GM23338 (cell line): ENCODE results near the gene TMEM127. TPM values are rescaled to one million over a fixed set of nuclear protein-coding genes. Genes with fewer than 3 reads are reported as not detected.

Experiments
- ATAC-seq: fragments of 200-7000 bp; cut with Tn5 transposase; 3 replicates; pipeline ENCODE4 v1.9.1; 2020
- DNase-seq: peaks from one replicate; pipeline ENCODE4 v3.0.0-alpha.2; 2015; ENCODE audit warnings: low spot score
- H2AFZ ChIP-seq: fragments of 200-600 bp; sonication (generic); 2 replicates; pipeline ENCODE4 v1.8.0; 2016; ENCODE audit warnings: antibody characterized with exemption, mild to moderate bottlenecking, moderate library complexity
- H3F3A ChIP-seq: fragments of 200-600 bp; sonication (generic); replicated peaks from 2 replicates; pipeline ENCODE4 v1.8.0; 2017; ENCODE audit warnings: antibody characterized with exemption, mixed run types, low read depth
- H3K27ac ChIP-seq: fragments of 200-600 bp; sonication (generic); 2 replicates; pipeline ENCODE4 v1.6.1; 2016; ENCODE audit warnings: low read depth
- H3K27me3 ChIP-seq: fragments of 200-600 bp; sonication (generic); 2 replicates; pipeline ENCODE4 v1.8.0; 2016; ENCODE audit warnings: mild to moderate bottlenecking, mixed run types, moderate library complexity; ENCODE audit not compliant: insufficient read depth
- H3K36me3 ChIP-seq: fragments of 200-600 bp; sonication (generic); 2 replicates; pipeline ENCODE4 v1.8.0; 2016; ENCODE audit warnings: mild to moderate bottlenecking; ENCODE audit not compliant: insufficient read depth
- H3K4me1 ChIP-seq: fragments of 200-600 bp; sonication (generic); 2 replicates; pipeline ENCODE4 v1.8.0; 2016; ENCODE audit warnings: mild to moderate bottlenecking, moderate library complexity; ENCODE audit not compliant: insufficient read depth
- H3K4me2 ChIP-seq: fragments of 200-600 bp; sonication (generic); 2 replicates; pipeline ENCODE4 v1.7.1; 2017; ENCODE audit warnings: mixed run types
- H3K4me3 ChIP-seq: fragments of 200-600 bp; sonication (generic); 2 replicates; pipeline ENCODE4 v1.6.1; 2016; ENCODE audit warnings: mixed run types
- H3K79me2 ChIP-seq: fragments of 200-600 bp; sonication (generic); replicated peaks from 2 replicates; pipeline ENCODE4 v1.8.0; 2017; ENCODE audit warnings: mild to moderate bottlenecking; ENCODE audit not compliant: insufficient read depth
- H3K9me2 ChIP-seq: fragments of 200-600 bp; sonication (generic); 2 replicates; pipeline ENCODE4 v1.8.0; 2017; ENCODE audit not compliant: insufficient read depth
- H4K20me1 ChIP-seq: fragments of 200-600 bp; sonication (generic); replicated peaks from 2 replicates; pipeline ENCODE4 v1.8.0; 2017; ENCODE audit warnings: mild to moderate bottlenecking; ENCODE audit not compliant: insufficient read depth
- H3K27ac Mint-ChIP-seq: 2 replicates; pipeline ENCODE4 v1.8.0; 2020; ENCODE audit warnings: inconsistent platforms, mild to moderate bottlenecking, moderate library complexity, mixed read lengths
- H3K27me3 Mint-ChIP-seq: 3 replicates; pipeline ENCODE4 v1.8.0; 2022; ENCODE audit warnings: low read depth, mild to moderate bottlenecking, moderate library complexity, mixed read lengths, inconsistent platforms; ENCODE audit not compliant: insufficient read depth, poor library complexity
- H3K36me3 Mint-ChIP-seq: 3 replicates; pipeline ENCODE4 v1.8.0; 2021; ENCODE audit warnings: low read depth, mild to moderate bottlenecking, inconsistent platforms, moderate library complexity, mixed read lengths
- H3K4me1 Mint-ChIP-seq: 3 replicates; pipeline ENCODE4 v1.8.0; 2020; ENCODE audit warnings: mild to moderate bottlenecking, inconsistent platforms, mixed read lengths
- H3K4me3 Mint-ChIP-seq: 3 replicates; pipeline ENCODE4 v1.8.0; 2021; ENCODE audit warnings: moderate library complexity, mild to moderate bottlenecking, inconsistent platforms, mixed read lengths
- H3K9me3 Mint-ChIP-seq: 3 replicates; pipeline ENCODE4 v1.8.0; 2020; ENCODE audit warnings: moderate library complexity, mild to moderate bottlenecking, inconsistent platforms, mixed read lengths
- CREB1 ChIP-seq: fragments of 250-450 bp; sonication (Bioruptor Pico); IDR thresholded peaks from 2 replicates; pipeline ENCODE4 v1.5.0; 2020; ENCODE audit warnings: low read depth, mild to moderate bottlenecking, moderate library complexity
- CTCF ChIP-seq, 2 experiments: fragments of 200-600 bp in 1 of 2; sonication (generic) in 1 of 2; conservative IDR thresholded peaks; 2 replicates each; pipeline versions ENCODE4 v1.5.1 to v1.6.1; 2016 to 2017; ENCODE audit warnings: antibody characterized with exemption in 2 of 2, low read depth in 2 of 2, mild to moderate bottlenecking in 2 of 2, moderate library complexity in 1 of 2
- JUNB ChIP-seq: IDR thresholded peaks from one replicate; pipeline ENCODE4 v1.6.1; 2016; ENCODE audit warnings: antibody characterized with exemption; ENCODE audit not compliant: unreplicated experiment
- POLR2AphosphoS5 ChIP-seq: IDR thresholded peaks from 2 replicates; pipeline ENCODE4 v1.6.1; 2016; ENCODE audit warnings: antibody characterized with exemption, low read depth
- STAT1 ChIP-seq: IDR thresholded peaks from one replicate; pipeline ENCODE4 v1.6.1; 2016; ENCODE audit warnings: antibody characterized with exemption; ENCODE audit not compliant: unreplicated experiment
- ZNF114 ChIP-seq: fragments of 250-450 bp; sonication (Bioruptor Pico); IDR thresholded peaks from 2 replicates; pipeline ENCODE4 v1.5.0; 2020; ENCODE audit warnings: mild to moderate bottlenecking, moderate library complexity
- polyA plus RNA-seq: library from polyadenylated mRNA; unstranded; fragments of >200 nt; fragmentation: Nextera tagmentation; extraction: Ambion mirVana; gene quantifications from 2 replicates; pipeline ENCODE4 v1.2.1, GENCODE V29; 2016
- total RNA-seq: library from RNA; depleted of rRNA; stranded (reverse); fragments of >200 nt; shearing (Covaris generic); gene quantifications from 2 replicates; pipeline ENCODE4 v1.2.3, GENCODE V29; 2014; rRNA removed
- TF ChIP-seq, protein P1 (sequence below): IDR thresholded peaks from one replicate; pipeline ENCODE4 v1.6.1; 2018; ENCODE audit warnings: antibody characterized with exemption; ENCODE audit not compliant: unreplicated experiment

The TMEM127 gene
- total and polyA plus RNA-seq, 2 experiments from 2014 or later = 4.9 to 19.9 TPM

DNA sequence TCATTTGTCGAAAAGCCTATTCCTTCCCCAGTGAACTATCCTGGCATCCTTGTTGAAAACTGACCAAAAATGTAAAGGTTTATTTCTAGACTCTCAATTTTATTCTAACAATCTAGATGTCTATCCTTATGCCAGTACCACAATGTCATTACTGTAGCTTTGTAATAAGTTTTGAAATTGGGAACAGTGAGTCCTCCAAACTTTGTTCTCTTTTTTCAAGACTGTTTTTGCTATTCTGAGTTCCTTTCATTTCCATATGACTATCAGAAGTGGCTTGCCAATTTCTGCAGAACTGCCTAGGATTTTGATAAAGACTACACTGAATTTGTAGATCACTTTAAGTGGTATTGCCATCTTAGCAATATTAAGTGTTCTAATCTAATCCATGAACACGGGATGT, 66.9 kb downstream of the TMEM127 start:
- no peak overlapping the region for H2AFZ ChIP-seq
- no peaks in the 10 kb centered on the region for H3K9me2 ChIP-seq
- H3K36me3 ChIP-seq = peaks cover 14% of the 10 kb centered on the region; the same call in 1 of the 2 replicates
- Mint-ChIP-seq H3K27me3 (peaks cover under 1% of the 10 kb centered on the region), H3K4me1 (peaks cover 40% of the 10 kb centered on the region), H3K4me3 (no peak overlapping the region), H3K27ac (no peak overlapping the region), H3K36me3 (peaks cover 16% of the 10 kb centered on the region), H3K9me3 (no peaks in the 10 kb centered on the region)
- H3K4me1 ChIP-seq = peaks cover 21% of the 10 kb centered on the region
- no peak overlapping the region for H3K4me2 ChIP-seq
- no peak for DNase-seq
- H3K27me3 ChIP-seq = no peaks in the 10 kb centered on the region
- ATAC-seq = no peak
- H4K20me1 ChIP-seq = peaks cover 84% of the 10 kb centered on the region
- no peaks in the 10 kb centered on the region for H3F3A ChIP-seq
- TF ChIP-seq CTCF (conservative IDR thresholded peaks at IDR 0.05; ENCODE audit: low read depth in 2 of 2) (no peak), STAT1 (no peak), JUNB (no peak), CREB1 (CRISPR knock-in tag) (no peak), POLR2AphosphoS5 (no peak), ZNF114 (CRISPR knock-in tag) (no peak)
- TF ChIP-seq, protein P1, sequence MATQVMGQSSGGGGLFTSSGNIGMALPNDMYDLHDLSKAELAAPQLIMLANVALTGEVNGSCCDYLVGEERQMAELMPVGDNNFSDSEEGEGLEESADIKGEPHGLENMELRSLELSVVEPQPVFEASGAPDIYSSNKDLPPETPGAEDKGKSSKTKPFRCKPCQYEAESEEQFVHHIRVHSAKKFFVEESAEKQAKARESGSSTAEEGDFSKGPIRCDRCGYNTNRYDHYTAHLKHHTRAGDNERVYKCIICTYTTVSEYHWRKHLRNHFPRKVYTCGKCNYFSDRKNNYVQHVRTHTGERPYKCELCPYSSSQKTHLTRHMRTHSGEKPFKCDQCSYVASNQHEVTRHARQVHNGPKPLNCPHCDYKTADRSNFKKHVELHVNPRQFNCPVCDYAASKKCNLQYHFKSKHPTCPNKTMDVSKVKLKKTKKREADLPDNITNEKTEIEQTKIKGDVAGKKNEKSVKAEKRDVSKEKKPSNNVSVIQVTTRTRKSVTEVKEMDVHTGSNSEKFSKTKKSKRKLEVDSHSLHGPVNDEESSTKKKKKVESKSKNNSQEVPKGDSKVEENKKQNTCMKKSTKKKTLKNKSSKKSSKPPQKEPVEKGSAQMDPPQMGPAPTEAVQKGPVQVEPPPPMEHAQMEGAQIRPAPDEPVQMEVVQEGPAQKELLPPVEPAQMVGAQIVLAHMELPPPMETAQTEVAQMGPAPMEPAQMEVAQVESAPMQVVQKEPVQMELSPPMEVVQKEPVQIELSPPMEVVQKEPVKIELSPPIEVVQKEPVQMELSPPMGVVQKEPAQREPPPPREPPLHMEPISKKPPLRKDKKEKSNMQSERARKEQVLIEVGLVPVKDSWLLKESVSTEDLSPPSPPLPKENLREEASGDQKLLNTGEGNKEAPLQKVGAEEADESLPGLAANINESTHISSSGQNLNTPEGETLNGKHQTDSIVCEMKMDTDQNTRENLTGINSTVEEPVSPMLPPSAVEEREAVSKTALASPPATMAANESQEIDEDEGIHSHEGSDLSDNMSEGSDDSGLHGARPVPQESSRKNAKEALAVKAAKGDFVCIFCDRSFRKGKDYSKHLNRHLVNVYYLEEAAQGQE = no peak
- H3K27ac ChIP-seq = no peak overlapping the region
- no peak overlapping the region for H3K4me3 ChIP-seq
- peaks cover 99% of the 10 kb centered on the region for H3K79me2 ChIP-seq

Other genes starting within 250 kb of the TMEM127 start
- gene GPAT2, start 231.1 kb downstream of the TMEM127 start, total RNA-seq = 2.0 and 2.2 TPM in 2 replicates
- gene GPAT2, start 231.1 kb downstream of the TMEM127 start, polyA plus RNA-seq = 1.4 and 1.6 TPM in 2 replicates
- 5.9 and 7.9 TPM in 2 replicates for gene ADRA2B, start 149.4 kb downstream of the TMEM127 start, total RNA-seq
- 1.5 and 1.7 TPM in 2 replicates for gene ADRA2B, start 149.4 kb downstream of the TMEM127 start, polyA plus RNA-seq
- 1.6 TPM in 1 of 2 replicates, not detected in the other for gene ASTL, start 127.5 kb downstream of the TMEM127 start, total RNA-seq
- 0.23 TPM in 1 of 2 replicates, not detected in the other for gene ASTL, start 127.5 kb downstream of the TMEM127 start, polyA plus RNA-seq
- gene DUSP2, start 120.6 kb downstream of the TMEM127 start, total RNA-seq = 10.5 and 13.0 TPM in 2 replicates
- 6.4 and 6.6 TPM in 2 replicates for gene DUSP2, start 120.6 kb downstream of the TMEM127 start, polyA plus RNA-seq
- 222 TPM in 2 replicates for gene STARD7, start 57.2 kb downstream of the TMEM127 start, total RNA-seq
- gene STARD7, start 57.2 kb downstream of the TMEM127 start, polyA plus RNA-seq = 72.0 and 72.2 TPM in 2 replicates
- 87.0 and 119 TPM in 2 replicates for gene CIAO1, start 228 bp upstream of the TMEM127 start, total RNA-seq
- 44.1 and 48.8 TPM in 2 replicates for gene CIAO1, start 228 bp upstream of the TMEM127 start, polyA plus RNA-seq
- gene SNRNP200, start 39.5 kb upstream of the TMEM127 start, total RNA-seq = 174 and 179 TPM in 2 replicates
- 70.7 and 72.3 TPM in 2 replicates for gene SNRNP200, start 39.5 kb upstream of the TMEM127 start, polyA plus RNA-seq
- gene ITPRIPL1, start 59.3 kb upstream of the TMEM127 start, total RNA-seq = 9.3 and 14.0 TPM in 2 replicates
- 4.5 and 5.3 TPM in 2 replicates for gene ITPRIPL1, start 59.3 kb upstream of the TMEM127 start, polyA plus RNA-seq
- gene NCAPH, start 69.8 kb upstream of the TMEM127 start, total RNA-seq = 39.2 and 50.8 TPM in 2 replicates
- 28.4 and 30.2 TPM in 2 replicates for gene NCAPH, start 69.8 kb upstream of the TMEM127 start, polyA plus RNA-seq
- gene NEURL3, start 239.4 kb upstream of the TMEM127 start, total RNA-seq = not detected in 2 replicates
- gene NEURL3, start 239.4 kb upstream of the TMEM127 start, polyA plus RNA-seq = 0.21 TPM in 1 of 2 replicates, not detected in the other